ENCODE results near the gene PIAS4.
A peak's percentile ranks its signal among the peaks of the same experiment; 100 is the strongest.

PIAS4 gene

GRCh38 chr19:3968556-3969434, 38.7 kb upstream of the PIAS4 start (continued):
- TF ChIP-seq ZNF610 (tag by site-specific recombination; IDR thresholded peaks at IDR 0.05; ENCODE audit: borderline replicate concordance) = no peak
- TF ChIP-seq, protein P1, sequence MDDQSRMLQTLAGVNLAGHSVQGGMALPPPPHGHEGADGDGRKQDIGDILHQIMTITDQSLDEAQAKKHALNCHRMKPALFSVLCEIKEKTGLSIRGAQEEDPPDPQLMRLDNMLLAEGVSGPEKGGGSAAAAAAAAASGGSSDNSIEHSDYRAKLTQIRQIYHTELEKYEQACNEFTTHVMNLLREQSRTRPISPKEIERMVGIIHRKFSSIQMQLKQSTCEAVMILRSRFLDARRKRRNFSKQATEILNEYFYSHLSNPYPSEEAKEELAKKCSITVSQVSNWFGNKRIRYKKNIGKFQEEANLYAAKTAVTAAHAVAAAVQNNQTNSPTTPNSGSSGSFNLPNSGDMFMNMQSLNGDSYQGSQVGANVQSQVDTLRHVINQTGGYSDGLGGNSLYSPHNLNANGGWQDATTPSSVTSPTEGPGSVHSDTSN (CRISPR knock-in tag; IDR thresholded peaks at IDR 0.05) = no peak
- no peak for TF ChIP-seq ZNF596 (tag by site-specific recombination; IDR thresholded peaks at IDR 0.05)
- no peak for TF ChIP-seq ZNF274 (IDR thresholded peaks at IDR 0.05; ENCODE audit: low read length)
- TF ChIP-seq ZNF274 (tag by site-specific recombination; IDR thresholded peaks at IDR 0.05; ENCODE audit: borderline replicate concordance) = no peak
- TF ChIP-seq ZNF513 (tag by site-specific recombination; IDR thresholded peaks at IDR 0.05) = no peak
- no peak for TF ChIP-seq ZNF544 (tag by site-specific recombination; IDR thresholded peaks at IDR 0.05)
- TF ChIP-seq ZNF645 (tag by site-specific recombination; IDR thresholded peaks at IDR 0.05) = no peak
- peak; percentile 88 for TF ChIP-seq ZEB2 (tag by site-specific recombination; IDR thresholded peaks at IDR 0.05)
- no peak for TF ChIP-seq ZNF416 (tag by site-specific recombination; IDR thresholded peaks at IDR 0.05)
- no peak for TF ChIP-seq ZNF792 (tag by site-specific recombination; IDR thresholded peaks at IDR 0.05)
- no peak for TF ChIP-seq HOXC10 (CRISPR knock-in tag; IDR thresholded peaks at IDR 0.05)
- peak; percentile 57 for TF ChIP-seq ZBTB8A (tag by site-specific recombination; IDR thresholded peaks at IDR 0.05)
- TF ChIP-seq, protein P2, sequence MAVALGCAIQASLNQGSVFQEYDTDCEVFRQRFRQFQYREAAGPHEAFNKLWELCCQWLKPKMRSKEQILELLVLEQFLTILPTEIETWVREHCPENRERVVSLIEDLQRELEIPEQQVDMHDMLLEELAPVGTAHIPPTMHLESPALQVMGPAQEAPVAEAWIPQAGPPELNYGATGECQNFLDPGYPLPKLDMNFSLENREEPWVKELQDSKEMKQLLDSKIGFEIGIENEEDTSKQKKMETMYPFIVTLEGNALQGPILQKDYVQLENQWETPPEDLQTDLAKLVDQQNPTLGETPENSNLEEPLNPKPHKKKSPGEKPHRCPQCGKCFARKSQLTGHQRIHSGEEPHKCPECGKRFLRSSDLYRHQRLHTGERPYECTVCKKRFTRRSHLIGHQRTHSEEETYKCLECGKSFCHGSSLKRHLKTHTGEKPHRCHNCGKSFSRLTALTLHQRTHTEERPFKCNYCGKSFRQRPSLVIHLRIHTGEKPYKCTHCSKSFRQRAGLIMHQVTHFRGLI (tag by site-specific recombination; IDR thresholded peaks at IDR 0.05) = no peak; the same call in 1 of the 2 replicates
- no peak for TF ChIP-seq ZNF473 (tag by site-specific recombination; IDR thresholded peaks at IDR 0.05)
- TF ChIP-seq ZNF521 (tag by site-specific recombination; IDR thresholded peaks at IDR 0.05) = no peak
- TF ChIP-seq ZNF514 (tag by site-specific recombination; IDR thresholded peaks at IDR 0.05) = no peak
- TF ChIP-seq SCRT2 (tag by site-specific recombination; IDR thresholded peaks at IDR 0.05) = no peak; the same call in 1 of the 2 replicates
- no peak for TF ChIP-seq ZNF830 (tag by site-specific recombination; IDR thresholded peaks at IDR 0.05; ENCODE audit: low read depth)
- 0 out of 2 replicates have a peak, but pooled peaks have one; percentile 32 for TF ChIP-seq ZBTB11 (tag by site-specific recombination; conservative IDR thresholded peaks at IDR 0.05; ENCODE audit: low read depth)
- no peak for TF ChIP-seq ZNF311 (tag by site-specific recombination; IDR thresholded peaks at IDR 0.05; ENCODE audit: borderline replicate concordance)
- TF ChIP-seq ZNF169 (tag by site-specific recombination; IDR thresholded peaks at IDR 0.05) = no peak
- TF ChIP-seq KLF16 (tag by site-specific recombination; IDR thresholded peaks at IDR 0.05) = peak; percentile 60; the same call in 1 of the 2 replicates
- TF ChIP-seq ZNF843 (tag by site-specific recombination; IDR thresholded peaks at IDR 0.05) = peak; percentile 22; the same call in 1 of the 2 replicates
- peak; percentile 82 for TF ChIP-seq ZXDB (tag by site-specific recombination; IDR thresholded peaks at IDR 0.05)
- no peak for TF ChIP-seq ZBTB20 (tag by site-specific recombination; IDR thresholded peaks at IDR 0.05)
- TF ChIP-seq ZNF701 (tag by site-specific recombination; IDR thresholded peaks at IDR 0.05) = no peak
- TF ChIP-seq, protein P3, sequence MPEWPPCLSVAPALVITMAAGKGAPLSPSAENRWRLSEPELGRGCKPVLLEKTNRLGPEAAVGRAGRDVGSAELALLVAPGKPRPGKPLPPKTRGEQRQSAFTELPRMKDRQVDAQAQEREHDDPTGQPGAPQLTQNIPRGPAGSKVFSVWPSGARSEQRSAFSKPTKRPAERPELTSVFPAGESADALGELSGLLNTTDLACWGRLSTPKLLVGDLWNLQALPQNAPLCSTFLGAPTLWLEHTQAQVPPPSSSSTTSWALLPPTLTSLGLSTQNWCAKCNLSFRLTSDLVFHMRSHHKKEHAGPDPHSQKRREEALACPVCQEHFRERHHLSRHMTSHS (tag by site-specific recombination; IDR thresholded peaks at IDR 0.05) = no peak
- TF ChIP-seq ZNF747 (tag by site-specific recombination; IDR thresholded peaks at IDR 0.05) = no peak

All from HEK293 (cell line).